Left lung (tissue), 10 donors: ENCODE measurements around the gene TUBGCP2. TPM values are rescaled to one million over a fixed set of nuclear protein-coding genes. Genes with fewer than 3 reads are reported as not detected.

Source experiments
- ATAC-seq: fragments of 200-7000 bp; cut with Tn5 transposase; one replicate; pipeline ENCODE4 v1.9.1; 2020; ENCODE audit warnings: moderate library complexity
- DNase-seq, 4 donors: peaks; one replicate each; pipeline ENCODE4 v3.0.0-alpha.2; 2013 to 2020
- H3K27ac ChIP-seq, 2 donors: fragments of 200-600 bp; sonication (generic) in 1 of 2; one replicate each; pipeline versions ENCODE4 v1.5.0 to v1.8.0; 2020 to 2021
- H3K27me3 ChIP-seq, 2 donors: fragments of 200-600 bp; sonication (generic) in 1 of 2; one replicate each; pipeline versions ENCODE4 v1.5.0 to v1.8.0; 2020 to 2021
- H3K36me3 ChIP-seq, 2 donors: fragments of 200-600 bp; sonication (generic) in 1 of 2; one replicate each; pipeline versions ENCODE4 v1.5.0 to v1.8.0; 2020 to 2021
- H3K4me1 ChIP-seq, 2 donors: fragments of 200-600 bp; one replicate each; pipeline ENCODE4 v1.8.0; 2021
- H3K4me3 ChIP-seq, 2 donors: fragments of 200-600 bp; sonication (generic) in 1 of 2; one replicate each; pipeline versions ENCODE4 v1.5.0 to v1.8.0; 2020 to 2021; ENCODE audit warnings: mild to moderate bottlenecking in 1 of 2
- H3K9me3 ChIP-seq, 2 donors: fragments of 200-600 bp; sonication (generic) in 1 of 2; one replicate each; pipeline versions ENCODE4 v1.5.0 to v1.8.0; 2020 to 2021
- intact Hi-C, 2 donors: fragments of 100-400 bp; cut with DNase I; formaldehyde crosslinking; loops; one replicate each; pipeline versions ENCODE4 v1.11.2 to v1.14.2; 2022
- polyA plus RNA-seq, 6 donors: library from polyadenylated mRNA; unstranded; fragments of 120-200 nt; gene quantifications; one replicate each; pipeline ENCODE4 v1.2.1, GENCODE V29; 2013; ENCODE audit not compliant: insufficient read length in 6 of 6
- total RNA-seq, 2 donors: library from RNA; stranded (reverse); fragmentation: NEBNext Ultra II Directional; extraction: Animal tissue kit (Norgen Biotek cat#: 25700); gene quantifications; one replicate each; pipeline ENCODE4 v1.2.1, GENCODE V29; 2021
- TF ChIP-seq, protein P1 (sequence below), 2 donors: fragments of 200-600 bp; sonication (generic) in 1 of 2; IDR thresholded peaks; one replicate each; pipeline versions ENCODE4 v1.5.0 to v1.8.0; 2021; ENCODE audit warnings: antibody characterized with exemption in 2 of 2
- donor health status: DM: no; HTN: yes; CAD: no.
- donor health status: DM: no; HTN: no; CAD: no.

The TUBGCP2 gene
- total and polyA plus RNA-seq, 8 donors = 44.2 to 62.3 (median 52.1) TPM

DNA sequence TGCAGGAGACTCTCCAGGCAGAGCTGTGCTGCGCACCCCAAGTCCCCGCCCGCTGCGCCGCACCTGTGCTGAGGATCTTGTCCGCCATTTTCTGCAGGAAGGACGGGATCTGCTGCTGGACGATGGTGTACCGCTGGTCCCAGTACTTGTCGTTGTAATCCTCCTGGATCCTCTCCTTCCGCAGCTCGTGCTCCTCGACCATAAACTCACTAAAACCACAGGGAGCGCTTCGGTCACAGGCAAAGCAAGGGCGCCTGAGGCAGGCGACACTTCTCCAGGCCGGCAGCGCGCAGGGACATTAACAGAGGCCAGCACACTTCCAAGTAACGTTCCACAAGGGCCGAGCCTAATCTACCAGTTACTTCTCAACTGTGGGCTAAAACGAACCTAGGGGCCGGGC is 18.9 kb downstream of the TUBGCP2 start:
- H3K36me3 ChIP-seq = peaks cover 3 to 89% of the 10 kb centered on the region in 2 donors
- no peak for DNase-seq
- peaks cover 0 to 18% of the 10 kb centered on the region in 2 donors for H3K4me1 ChIP-seq
- no peak for ATAC-seq
- H3K9me3 ChIP-seq = no peaks in the 10 kb centered on the region
- TF ChIP-seq, protein P1, sequence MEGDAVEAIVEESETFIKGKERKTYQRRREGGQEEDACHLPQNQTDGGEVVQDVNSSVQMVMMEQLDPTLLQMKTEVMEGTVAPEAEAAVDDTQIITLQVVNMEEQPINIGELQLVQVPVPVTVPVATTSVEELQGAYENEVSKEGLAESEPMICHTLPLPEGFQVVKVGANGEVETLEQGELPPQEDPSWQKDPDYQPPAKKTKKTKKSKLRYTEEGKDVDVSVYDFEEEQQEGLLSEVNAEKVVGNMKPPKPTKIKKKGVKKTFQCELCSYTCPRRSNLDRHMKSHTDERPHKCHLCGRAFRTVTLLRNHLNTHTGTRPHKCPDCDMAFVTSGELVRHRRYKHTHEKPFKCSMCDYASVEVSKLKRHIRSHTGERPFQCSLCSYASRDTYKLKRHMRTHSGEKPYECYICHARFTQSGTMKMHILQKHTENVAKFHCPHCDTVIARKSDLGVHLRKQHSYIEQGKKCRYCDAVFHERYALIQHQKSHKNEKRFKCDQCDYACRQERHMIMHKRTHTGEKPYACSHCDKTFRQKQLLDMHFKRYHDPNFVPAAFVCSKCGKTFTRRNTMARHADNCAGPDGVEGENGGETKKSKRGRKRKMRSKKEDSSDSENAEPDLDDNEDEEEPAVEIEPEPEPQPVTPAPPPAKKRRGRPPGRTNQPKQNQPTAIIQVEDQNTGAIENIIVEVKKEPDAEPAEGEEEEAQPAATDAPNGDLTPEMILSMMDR (IDR thresholded peaks at IDR 0.05) = no peak
- H3K4me3 ChIP-seq = no peak overlapping the region
- intact Hi-C loops = no loop called here
- H3K27me3 ChIP-seq = no peaks in the 10 kb centered on the region
- H3K27ac ChIP-seq = no peak overlapping the region

DNA sequence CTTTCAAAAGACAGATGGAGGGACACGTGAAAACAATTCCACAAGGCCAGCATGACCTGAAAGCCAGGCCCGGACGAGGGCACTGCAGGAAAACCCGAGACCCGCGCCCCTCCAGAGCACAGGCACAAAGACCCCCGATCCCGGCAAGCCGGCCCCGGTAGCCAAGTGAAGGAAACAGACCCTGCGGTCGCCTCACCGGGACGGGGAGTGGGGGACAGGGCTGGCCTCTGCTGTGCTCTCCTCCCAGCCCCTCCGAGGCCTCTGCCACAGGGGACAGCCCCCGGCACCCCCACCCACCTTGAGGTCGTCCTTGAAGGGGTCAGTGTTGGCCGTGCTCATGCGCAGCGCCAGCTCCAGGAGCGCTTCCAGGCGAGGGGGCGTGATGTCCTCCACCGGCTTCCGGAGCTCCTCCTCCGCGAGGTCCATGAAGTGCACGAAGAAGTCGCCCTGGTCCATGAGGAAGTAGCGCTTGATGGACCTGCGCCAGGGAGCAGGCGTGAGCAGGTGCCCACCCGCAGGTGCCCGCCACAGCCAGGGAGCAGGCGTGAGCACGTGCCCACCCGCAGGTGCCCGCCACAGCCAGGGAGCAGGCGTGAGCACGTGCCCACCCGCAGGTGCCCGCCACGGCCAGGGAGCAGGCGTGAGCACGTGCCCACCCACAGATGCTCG is 20.7 kb downstream of the TUBGCP2 start:
- TF ChIP-seq, protein P1 (IDR thresholded peaks at IDR 0.05) = no peak
- Histone ChIP-seq H3K27ac (no peak overlapping the region), H3K4me1 (peaks cover 0 to 6% of the 10 kb centered on the region in 2 donors), H3K36me3 (peaks cover 3 to 89% of the 10 kb centered on the region in 2 donors), H3K9me3 (no peaks in the 10 kb centered on the region), H3K4me3 (no peak overlapping the region), H3K27me3 (no peaks in the 10 kb centered on the region)
- DNase-seq (no peak), ATAC-seq (no peak)
- intact Hi-C loops = no loop called here

DNA sequence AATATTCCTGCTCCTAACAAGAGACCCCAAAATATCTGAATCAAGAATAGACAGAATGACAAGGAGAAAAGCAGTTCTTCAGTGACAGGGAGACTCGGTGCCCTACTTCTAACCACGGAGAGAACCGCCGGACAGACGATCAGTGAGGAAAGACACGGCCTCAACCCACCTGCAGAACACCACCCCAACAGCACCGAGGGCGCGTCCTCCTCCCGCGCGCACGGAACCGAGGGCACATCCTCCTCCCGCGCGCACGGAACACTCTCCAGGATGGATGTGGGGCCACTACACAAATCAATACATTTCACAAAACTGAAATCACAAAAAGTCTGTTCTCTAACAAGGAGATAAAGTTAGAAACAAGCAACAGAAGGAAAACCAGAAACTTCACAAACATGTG is 22.3 kb downstream of the TUBGCP2 start:
- intact Hi-C loops = no loop called here
- TF ChIP-seq, protein P1 (IDR thresholded peaks at IDR 0.05) = no peak
- H3K36me3 ChIP-seq = peaks cover 3 to 98% of the 10 kb centered on the region in 2 donors

DNA sequence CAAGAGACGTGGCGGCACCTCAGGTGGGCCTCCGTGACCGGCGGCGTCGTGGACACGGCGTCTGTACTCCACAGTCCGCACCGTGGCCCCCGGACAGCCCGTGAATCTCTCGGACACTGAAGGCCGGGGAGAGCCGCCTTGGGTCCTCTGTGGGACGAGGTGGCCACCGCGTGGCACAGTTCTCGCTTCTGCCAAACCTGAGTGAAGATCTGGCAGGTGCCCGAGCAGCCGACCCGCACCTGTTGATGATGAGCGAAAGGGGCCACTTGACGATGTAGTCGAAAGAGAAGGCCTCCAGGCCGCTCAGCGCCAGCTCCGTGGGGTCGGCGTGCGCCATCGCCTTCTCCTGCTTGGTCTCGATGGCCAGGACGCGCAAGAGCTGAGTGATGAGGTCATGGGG is 23.5 kb downstream of the TUBGCP2 start:
- Histone ChIP-seq H3K4me1 (peaks cover 0 to 4% of the 10 kb centered on the region in 2 donors), H3K4me3 (no peak overlapping the region), H3K27ac (no peak overlapping the region), H3K27me3 (no peaks in the 10 kb centered on the region), H3K9me3 (no peaks in the 10 kb centered on the region), H3K36me3 (peaks cover 3 to 98% of the 10 kb centered on the region in 2 donors)
- no peak for DNase-seq
- ATAC-seq = no peak
- intact Hi-C loops = no loop called here
- TF ChIP-seq, protein P1 (IDR thresholded peaks at IDR 0.05) = no peak

More for the DNA sequence above, 22.3 kb downstream of the TUBGCP2 start:
- no peaks in the 10 kb centered on the region for H3K27me3 ChIP-seq
- H3K4me3 ChIP-seq = no peak overlapping the region
- ATAC-seq (no peak), DNase-seq (no peak)
- H3K9me3 ChIP-seq = no peaks in the 10 kb centered on the region
- H3K27ac ChIP-seq = no peak overlapping the region
- H3K4me1 ChIP-seq = no peaks in the 10 kb centered on the region

DNA sequence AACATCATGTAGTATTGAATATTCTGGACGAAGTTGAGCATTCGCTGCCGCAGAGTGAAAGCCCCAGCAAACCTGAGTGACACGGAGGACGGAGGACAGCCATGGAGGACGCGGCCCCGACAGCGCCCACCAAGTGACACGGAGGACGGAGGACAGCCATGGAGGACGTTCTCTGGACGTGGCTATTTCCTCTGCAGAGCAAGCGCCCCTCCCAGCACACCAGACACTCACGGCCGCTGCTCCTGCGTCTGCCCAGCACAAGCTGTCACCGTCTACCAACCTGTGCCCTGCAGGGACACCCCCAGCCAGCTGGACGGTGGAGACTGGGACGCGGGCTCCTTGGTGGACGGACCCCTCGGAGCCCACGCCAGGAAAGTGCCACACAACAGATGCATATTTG is 24.7 kb downstream of the TUBGCP2 start:
- no peak overlapping the region for H3K4me3 ChIP-seq
- ATAC-seq (no peak), DNase-seq (no peak)
- no peaks in the 10 kb centered on the region for H3K27me3 ChIP-seq
- H3K9me3 ChIP-seq = no peaks in the 10 kb centered on the region
- intact Hi-C loops = no loop called here
- peaks cover 0 to 17% of the 10 kb centered on the region in 2 donors for H3K4me1 ChIP-seq
- H3K36me3 ChIP-seq = peaks cover 3 to 98% of the 10 kb centered on the region in 2 donors
- no peak overlapping the region for H3K27ac ChIP-seq
- TF ChIP-seq, protein P1 (IDR thresholded peaks at IDR 0.05) = no peak
